WTC11 (cell line): ENCODE data around the gene PARL. TPM values are rescaled to one million over a fixed set of nuclear protein-coding genes. Genes with fewer than 3 reads are reported as not detected.

ENCODE experiments used
- ATAC-seq: fragments of 200-7000 bp; cut with Tn5 transposase; 2 replicates; pipeline ENCODE4 v1.10.0; 2021; ENCODE audit warnings: mild to moderate bottlenecking, moderate library complexity
- CTCF ChIA-PET: fragments of 300-600 bp; sonication (Branson Sonifier 250); formaldehyde crosslinking; loops from one replicate; lab custom pipeline; 2021; ENCODE audit warnings: antibody characterized with exemption; lab: Charles Lee
- POLR2A ChIA-PET: fragments of 350-600 bp; sonication (Branson Sonifier 250); formaldehyde crosslinking; loops from one replicate; lab custom pipeline; 2021; ENCODE audit warnings: antibody characterized with exemption; lab: Charles Lee
- DNase-seq: peaks from one replicate; pipeline ENCODE4 v3.0.0; 2021; ENCODE audit warnings: low spot score
- H3K27ac Mint-ChIP-seq: 2 replicates; pipeline ENCODE4 v1.8.0; 2021; ENCODE audit warnings: mixed read lengths
- H3K27me3 Mint-ChIP-seq: 2 replicates; pipeline ENCODE4 v1.8.0; 2021; ENCODE audit warnings: low read depth, mild to moderate bottlenecking, moderate library complexity, mixed read lengths
- H3K36me3 Mint-ChIP-seq: 2 replicates; pipeline ENCODE4 v1.8.0; 2021; ENCODE audit warnings: mixed read lengths
- H3K4me1 Mint-ChIP-seq: 2 replicates; pipeline ENCODE4 v1.8.0; 2022; ENCODE audit warnings: mixed read lengths
- H3K4me3 Mint-ChIP-seq: 2 replicates; pipeline ENCODE4 v1.8.0; 2021; ENCODE audit warnings: mild to moderate bottlenecking, moderate library complexity, mixed read lengths
- H3K9me3 Mint-ChIP-seq: 2 replicates; pipeline ENCODE4 v1.8.0; 2021; ENCODE audit warnings: mixed read lengths
- AFF4 ChIP-seq: sonication (generic); formaldehyde crosslinking; IDR thresholded peaks from 2 replicates; pipeline ENCODE4 v1.8.1; 2023; ENCODE audit warnings: mild to moderate bottlenecking, missing genetic modification reagents, borderline replicate concordance
- FOXP4 ChIP-seq: sonication (generic); formaldehyde crosslinking; IDR thresholded peaks from 2 replicates; pipeline ENCODE4 v1.8.0; 2022; ENCODE audit warnings: mild to moderate bottlenecking, missing genetic modification reagents
- MXD4 ChIP-seq: fragments of 250-450 bp; sonication (Bioruptor Pico); IDR thresholded peaks from 2 replicates; pipeline ENCODE4 v1.8.0; 2021; ENCODE audit warnings: mild to moderate bottlenecking, moderate library complexity, borderline replicate concordance
- MYBL2 ChIP-seq: sonication (generic); formaldehyde crosslinking; IDR thresholded peaks from 2 replicates; pipeline ENCODE4 v1.8.1; 2023; ENCODE audit warnings: mild to moderate bottlenecking, moderate library complexity, missing genetic modification reagents
- PRDM15 ChIP-seq: sonication (generic); formaldehyde crosslinking; IDR thresholded peaks from 2 replicates; pipeline ENCODE4 v1.8.0; 2022; ENCODE audit warnings: missing genetic modification reagents
- RELA ChIP-seq: sonication (generic); formaldehyde crosslinking; IDR thresholded peaks from 2 replicates; pipeline ENCODE4 v1.8.1; 2022; ENCODE audit warnings: missing genetic modification reagents, mild to moderate bottlenecking, borderline replicate concordance
- SMAD3 ChIP-seq: sonication (generic); formaldehyde crosslinking; IDR thresholded peaks from 2 replicates; pipeline ENCODE4 v1.8.0; 2022; ENCODE audit warnings: missing genetic modification reagents, mild to moderate bottlenecking, borderline replicate concordance
- TCF7 ChIP-seq: sonication (generic); formaldehyde crosslinking; IDR thresholded peaks from 2 replicates; pipeline ENCODE4 v1.8.0; 2022; ENCODE audit warnings: mild to moderate bottlenecking, low read depth, missing genetic modification reagents, moderate library complexity
- ZBTB21 ChIP-seq: sonication (generic); formaldehyde crosslinking; IDR thresholded peaks from 2 replicates; pipeline ENCODE4 v1.8.1; 2023; ENCODE audit warnings: mild to moderate bottlenecking, missing genetic modification reagents, borderline replicate concordance
- ZNF219 ChIP-seq: sonication (generic); formaldehyde crosslinking; IDR thresholded peaks from 2 replicates; pipeline ENCODE4 v1.8.0; 2023; ENCODE audit warnings: missing genetic modification reagents, mild to moderate bottlenecking, borderline replicate concordance
- ZNF263 ChIP-seq: sonication (generic); formaldehyde crosslinking; IDR thresholded peaks from 2 replicates; pipeline ENCODE4 v1.8.1; 2022; ENCODE audit warnings: low read depth, mild to moderate bottlenecking, moderate library complexity, missing genetic modification reagents
- total RNA-seq: library from RNA; stranded (reverse); gene quantifications from 3 replicates; pipeline ENCODE4 v1.2.3, GENCODE V29; 2021
- TF ChIP-seq, protein P1 (sequence below): sonication (generic); formaldehyde crosslinking; IDR thresholded peaks from 2 replicates; pipeline ENCODE4 v1.8.1; 2023; ENCODE audit warnings: mild to moderate bottlenecking, missing genetic modification reagents, moderate library complexity
- TF ChIP-seq, protein P2 (sequence below): sonication (generic); formaldehyde crosslinking; conservative IDR thresholded peaks from 2 replicates; pipeline ENCODE4 v1.8.1; 2022; ENCODE audit warnings: mild to moderate bottlenecking, missing genetic modification reagents

The PARL gene
- total RNA-seq, 1 experiment from 2014 or later: 93.5 TPM

GRCh38 chr3:183812761-183813445, 71.8 kb downstream of the PARL start (continued):
- TF ChIP-seq PRDM15 (no peak), ZBTB21 (CRISPR knock-in tag) (no peak), FOXP4 (CRISPR knock-in tag) (no peak)
- TF ChIP-seq, protein P1, sequence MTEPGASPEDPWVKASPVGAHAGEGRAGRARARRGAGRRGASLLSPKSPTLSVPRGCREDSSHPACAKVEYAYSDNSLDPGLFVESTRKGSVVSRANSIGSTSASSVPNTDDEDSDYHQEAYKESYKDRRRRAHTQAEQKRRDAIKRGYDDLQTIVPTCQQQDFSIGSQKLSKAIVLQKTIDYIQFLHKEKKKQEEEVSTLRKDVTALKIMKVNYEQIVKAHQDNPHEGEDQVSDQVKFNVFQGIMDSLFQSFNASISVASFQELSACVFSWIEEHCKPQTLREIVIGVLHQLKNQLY (CRISPR knock-in tag): no peak

GRCh38 chr3:183811638-183812037, 73.0 kb downstream of the PARL start:
- peak overlapping the region; percentile 65; the same call in 1 of the 2 replicates for H3K27ac Mint-ChIP-seq

More at GRCh38 chr3:183811638-183812037, 73.0 kb downstream of the PARL start:
- peaks cover 61% of the 10 kb centered on the region for H3K36me3 Mint-ChIP-seq
- ChIA-PET POLR2A (no interaction called here), CTCF (no interaction called here)
- DNase-seq (no peak), ATAC-seq (no peak)
- no peaks in the 10 kb centered on the region for H3K27me3 Mint-ChIP-seq
- H3K9me3 Mint-ChIP-seq: no peaks in the 10 kb centered on the region
- H3K4me3 Mint-ChIP-seq: no peak overlapping the region
- no peaks in the 10 kb centered on the region for H3K4me1 Mint-ChIP-seq
- TF ChIP-seq MXD4 (CRISPR knock-in tag): no peak
- TF ChIP-seq, protein P2, sequence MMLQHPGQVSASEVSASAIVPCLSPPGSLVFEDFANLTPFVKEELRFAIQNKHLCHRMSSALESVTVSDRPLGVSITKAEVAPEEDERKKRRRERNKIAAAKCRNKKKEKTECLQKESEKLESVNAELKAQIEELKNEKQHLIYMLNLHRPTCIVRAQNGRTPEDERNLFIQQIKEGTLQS (CRISPR knock-in tag): no peak
- no peak for TF ChIP-seq AFF4 (CRISPR knock-in tag)
- no peak for TF ChIP-seq ZNF263
- no peak for TF ChIP-seq TCF7 (CRISPR knock-in tag)
- no peak for TF ChIP-seq ZNF219 (CRISPR knock-in tag)
- TF ChIP-seq SMAD3 (CRISPR knock-in tag): no peak
- TF ChIP-seq RELA (CRISPR knock-in tag): no peak
- TF ChIP-seq ZBTB21 (CRISPR knock-in tag): no peak
- no peak for TF ChIP-seq MYBL2 (CRISPR knock-in tag)
